ENCODE data around the gene PDE10A.

- TF ChIP-seq EZH2 (IDR thresholded peaks at IDR 0.05; ENCODE audit: borderline replicate concordance) (no peak), CTCF (IDR thresholded peaks at IDR 0.05; ENCODE audit: poor library complexity) (no peak), EZH2phosphoT487 (IDR thresholded peaks at IDR 0.05; ENCODE audit: low read depth, severe bottlenecking, unreplicated experiment) (no peak)
These were observed 356.1 kb downstream of the PDE10A start for GRCh38 chr6:165306955-165307354.
